CD4-positive, alpha-beta T cell treated with Interleukin-6 at 100 ng/mL for 8 hours (primary cell): Measurements from ENCODE around the gene MTREX.

Experiments
- DNase-seq: peaks from one replicate; pipeline ENCODE4 v3.0.0-alpha.2; 2020; ENCODE audit warnings: mixed read lengths, low spot score

Gene MTREX

GRCh38 chr5:55429221-55429612 lies 121.4 kb downstream of the MTREX start:
- no peak for DNase-seq

- DNase-seq: no peak
Measured at GRCh38 chr5:55429613-55430253, 121.9 kb downstream of the MTREX start.

GRCh38 chr5:55432549-55432948 lies 124.8 kb downstream of the MTREX start:
- no peak for DNase-seq

GRCh38 chr5:55437452-55437851 lies 129.7 kb downstream of the MTREX start:
- no peak for DNase-seq

GRCh38 chr5:55437859-55438206 lies 130.0 kb downstream of the MTREX start:
- no peak for DNase-seq

- no peak for DNase-seq
Measured at GRCh38 chr5:55438998-55439397, 131.2 kb downstream of the MTREX start.

- DNase-seq: no peak
Measured at GRCh38 chr5:55440188-55440646, 132.4 kb downstream of the MTREX start.

GRCh38 chr5:55441107-55441771 lies 133.4 kb downstream of the MTREX start:
- DNase-seq: no peak

- DNase-seq: no peak
Measured at GRCh38 chr5:55441954-55442353, 134.2 kb downstream of the MTREX start.

GRCh38 chr5:55445791-55446190 lies 138.0 kb downstream of the MTREX start:
- DNase-seq: no peak

- DNase-seq: no peak
Measured at GRCh38 chr5:55446640-55447351, 139.0 kb downstream of the MTREX start.

GRCh38 chr5:55450050-55450765 lies 142.4 kb downstream of the MTREX start:
- no peak for DNase-seq

- no peak for DNase-seq
Measured at GRCh38 chr5:55451976-55452375, 144.2 kb downstream of the MTREX start.

- DNase-seq: no peak
Measured at GRCh38 chr5:55453211-55453610, 145.4 kb downstream of the MTREX start.

- no peak for DNase-seq
Measured at GRCh38 chr5:55454282-55454681, 146.5 kb downstream of the MTREX start.

GRCh38 chr5:55456216-55456895 lies 148.6 kb downstream of the MTREX start:
- DNase-seq: no peak

- no peak for DNase-seq
Measured at GRCh38 chr5:55459572-55459971, 151.8 kb downstream of the MTREX start.

GRCh38 chr5:55463613-55464012 lies 155.8 kb downstream of the MTREX start:
- DNase-seq: no peak

GRCh38 chr5:55467862-55468551 lies 160.2 kb downstream of the MTREX start:
- no peak for DNase-seq

GRCh38 chr5:55469839-55470238 lies 162.1 kb downstream of the MTREX start:
- DNase-seq: no peak

- no peak for DNase-seq
Measured at GRCh38 chr5:55470282-55470681, 162.5 kb downstream of the MTREX start.
